SKM-1 (cell line): Measurements from ENCODE around the gene MAP3K20.
A peak's percentile ranks its signal among the peaks of the same experiment; 100 is the strongest.
"Not testable (repeated sequence)": the region's sequence is repeated elsewhere in the genome, so short reads cannot be mapped to it uniquely, and the experiment has no call there.

Experiments
- DNase-seq: peaks from one replicate; lab custom pipeline; 2025; ENCODE audit not compliant: unreplicated experiment; lab: John Stamatoyannopoulos, UW

MAP3K20 gene

GRCh38 chr2:173119069-173119807, 43.6 kb downstream of the MAP3K20 start:
- no peak for DNase-seq

GRCh38 chr2:173119944-173120343, 44.3 kb downstream of the MAP3K20 start:
- no peak for DNase-seq

- DNase-seq, result no peak
These were observed 47.3 kb downstream of the MAP3K20 start for GRCh38 chr2:173122936-173123335.

- no peak for DNase-seq
These were observed 48.8 kb downstream of the MAP3K20 start for GRCh38 chr2:173124441-173124840.

- no peak for DNase-seq
These were observed 51.2 kb downstream of the MAP3K20 start for GRCh38 chr2:173126819-173127218.

- not testable (repeated sequence) for DNase-seq
These were observed 52.5 kb downstream of the MAP3K20 start for GRCh38 chr2:173128132-173128531.

GRCh38 chr2:173130496-173131465, 55.1 kb downstream of the MAP3K20 start:
- no peak for DNase-seq

GRCh38 chr2:173132531-173132930, 56.9 kb downstream of the MAP3K20 start:
- no peak for DNase-seq

- DNase-seq, result peak; percentile 28
These were observed 59.1 kb downstream of the MAP3K20 start for GRCh38 chr2:173134703-173135102.

- DNase-seq, result no peak
These were observed 60.4 kb downstream of the MAP3K20 start for GRCh38 chr2:173136067-173136466.

- DNase-seq, result no peak
These were observed 61.0 kb downstream of the MAP3K20 start for GRCh38 chr2:173136599-173136998.

GRCh38 chr2:173137610-173138009, 62.0 kb downstream of the MAP3K20 start:
- no peak for DNase-seq

- no peak for DNase-seq
These were observed 63.3 kb downstream of the MAP3K20 start for GRCh38 chr2:173138962-173139361.

- no peak for DNase-seq
These were observed 66.0 kb downstream of the MAP3K20 start for GRCh38 chr2:173141666-173142065.

- DNase-seq, result no peak
These were observed 69.8 kb downstream of the MAP3K20 start for GRCh38 chr2:173145454-173145853.

- DNase-seq, result no peak
These were observed 70.9 kb downstream of the MAP3K20 start for GRCh38 chr2:173146590-173146989.

- DNase-seq, result no peak
These were observed 72.9 kb downstream of the MAP3K20 start for GRCh38 chr2:173148520-173148919.

- no peak for DNase-seq
These were observed 73.8 kb downstream of the MAP3K20 start for GRCh38 chr2:173149491-173149890.

GRCh38 chr2:173150087-173150486, 74.4 kb downstream of the MAP3K20 start:
- no peak for DNase-seq

- no peak for DNase-seq
These were observed 75.3 kb downstream of the MAP3K20 start for GRCh38 chr2:173150963-173151362.

GRCh38 chr2:173151671-173152401, 76.2 kb downstream of the MAP3K20 start:
- no peak for DNase-seq
